ENCODE measurements around the gene AHCYL1. TPM values are rescaled to one million over a fixed set of nuclear protein-coding genes. Genes with fewer than 3 reads are reported as not detected.
A peak's percentile ranks its signal among the peaks of the same experiment; 100 is the strongest.

Gene AHCYL1
- 69.6 TPM for polyA plus RNA-seq (2012; ENCODE audit: insufficient read depth, insufficient read length, low read depth)

DNA sequence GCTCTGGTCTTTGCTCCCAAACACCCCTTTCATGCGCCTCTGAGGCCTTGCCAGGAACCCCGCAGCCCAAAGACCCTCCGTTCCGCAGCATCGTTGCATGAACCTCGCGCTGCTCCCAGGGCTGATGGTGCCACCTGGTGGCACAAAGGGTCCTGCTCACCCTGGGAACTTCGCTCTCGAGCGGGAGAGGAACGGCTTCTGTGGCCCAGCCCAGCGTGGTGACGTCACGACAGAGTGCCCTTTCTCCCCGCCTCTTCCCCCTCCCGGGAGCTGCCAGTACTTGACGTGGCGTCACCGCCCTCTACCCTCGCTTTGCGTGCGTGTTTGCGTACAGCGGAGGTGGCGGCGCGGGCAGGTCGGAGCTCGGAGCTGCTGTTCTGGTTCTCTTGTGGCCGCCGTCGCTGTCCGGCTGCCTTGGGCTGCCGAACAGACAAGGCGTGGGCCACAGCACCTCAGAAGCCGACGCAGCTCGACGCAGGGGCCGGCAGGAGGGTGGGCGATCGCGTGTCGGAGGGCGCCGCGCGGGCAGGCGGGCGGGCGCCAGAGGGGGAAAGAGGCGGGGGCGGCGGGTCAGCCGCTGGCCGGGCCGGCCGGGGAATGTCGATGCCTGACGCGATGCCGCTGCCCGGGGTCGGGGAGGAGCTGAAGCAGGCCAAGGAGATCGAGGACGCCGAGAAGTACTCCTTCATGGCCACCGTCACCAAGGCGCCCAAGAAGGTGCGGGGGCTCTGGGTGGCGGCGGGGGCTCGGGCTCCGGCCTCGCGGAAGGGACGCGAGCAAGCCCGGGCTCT, at the start of gene AHCYL1:
Gene AHCYL1 (plus strand): TSS at position 310 of the 791 bp plus-strand sequence. CDS start 288 bp downstream, at position 598.
- Histone ChIP-seq H3K4me1 (peaks cover 17% of the 10 kb centered on the region), H3K27me3 (no peaks in the 10 kb centered on the region), H3K9me3 (no peaks in the 10 kb centered on the region), H3K4me3 (ENCODE audit: low read depth, low read length) (peak within 1 kb of the TSS; percentile 94), H3K36me3 (peaks cover 2% of the 10 kb centered on the region)
- TF ChIP-seq, protein P1, sequence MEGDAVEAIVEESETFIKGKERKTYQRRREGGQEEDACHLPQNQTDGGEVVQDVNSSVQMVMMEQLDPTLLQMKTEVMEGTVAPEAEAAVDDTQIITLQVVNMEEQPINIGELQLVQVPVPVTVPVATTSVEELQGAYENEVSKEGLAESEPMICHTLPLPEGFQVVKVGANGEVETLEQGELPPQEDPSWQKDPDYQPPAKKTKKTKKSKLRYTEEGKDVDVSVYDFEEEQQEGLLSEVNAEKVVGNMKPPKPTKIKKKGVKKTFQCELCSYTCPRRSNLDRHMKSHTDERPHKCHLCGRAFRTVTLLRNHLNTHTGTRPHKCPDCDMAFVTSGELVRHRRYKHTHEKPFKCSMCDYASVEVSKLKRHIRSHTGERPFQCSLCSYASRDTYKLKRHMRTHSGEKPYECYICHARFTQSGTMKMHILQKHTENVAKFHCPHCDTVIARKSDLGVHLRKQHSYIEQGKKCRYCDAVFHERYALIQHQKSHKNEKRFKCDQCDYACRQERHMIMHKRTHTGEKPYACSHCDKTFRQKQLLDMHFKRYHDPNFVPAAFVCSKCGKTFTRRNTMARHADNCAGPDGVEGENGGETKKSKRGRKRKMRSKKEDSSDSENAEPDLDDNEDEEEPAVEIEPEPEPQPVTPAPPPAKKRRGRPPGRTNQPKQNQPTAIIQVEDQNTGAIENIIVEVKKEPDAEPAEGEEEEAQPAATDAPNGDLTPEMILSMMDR (IDR thresholded peaks at IDR 0.05; ENCODE audit: low read depth, low read length) = peak; percentile 97
- peak; percentile 100 for DNase-seq

DNA sequence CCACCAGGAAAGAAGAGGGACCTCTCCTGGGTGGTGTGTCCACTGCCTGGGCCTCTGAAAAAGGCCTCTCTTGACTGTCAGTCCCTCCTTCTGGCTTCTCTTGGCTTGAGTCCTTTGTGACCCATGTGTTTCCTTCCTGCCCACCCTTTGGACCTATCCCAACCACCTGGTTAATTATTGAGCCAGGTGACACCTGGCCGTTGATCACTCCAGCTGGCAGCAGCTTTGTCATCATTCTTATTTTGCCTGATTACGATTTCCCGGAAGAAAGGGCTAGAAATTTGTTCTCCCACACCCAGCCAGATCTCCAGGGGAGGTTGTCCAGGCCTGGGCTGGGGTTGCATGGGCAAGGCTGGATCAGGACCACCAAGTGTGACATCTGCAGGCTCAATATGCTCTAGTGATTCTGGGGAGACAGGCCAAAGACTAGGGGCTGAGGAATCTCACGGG, 49.1 kb upstream of the AHCYL1 start:
- H3K27me3 ChIP-seq = no peaks in the 10 kb centered on the region
- H3K4me1 ChIP-seq = 0 out of 2 replicates have a peak, but pooled peaks cover 7% of the 10 kb centered on the region
- H3K36me3 ChIP-seq = no peaks in the 10 kb centered on the region
- no peaks in the 10 kb centered on the region for H3K9me3 ChIP-seq
- DNase-seq = no peak
- TF ChIP-seq, protein P1 (IDR thresholded peaks at IDR 0.05; ENCODE audit: low read depth, low read length) = no peak
- no peak overlapping the region for H3K4me3 ChIP-seq (ENCODE audit: low read depth, low read length)

DNA sequence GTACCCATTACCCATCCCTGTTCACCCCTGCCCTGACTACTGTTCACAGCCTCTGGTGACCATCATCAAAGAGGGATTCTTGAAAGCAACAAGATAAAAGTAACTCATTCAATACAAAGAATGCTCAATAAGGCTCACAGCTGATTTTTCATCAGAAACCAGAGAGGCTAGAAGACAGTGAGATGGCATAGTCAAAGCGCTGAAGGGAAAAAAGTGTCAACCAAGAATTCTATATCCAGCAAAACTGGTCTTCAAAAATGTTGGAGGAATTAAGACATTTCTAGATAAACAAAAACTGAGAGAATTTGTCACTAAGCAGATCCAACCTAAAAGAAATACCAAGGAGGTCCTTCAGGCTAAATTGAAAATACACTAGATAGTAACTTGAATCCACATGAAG, 46.8 kb upstream of the AHCYL1 start:
- TF ChIP-seq, protein P1 (IDR thresholded peaks at IDR 0.05; ENCODE audit: low read depth, low read length) = no peak
- H3K4me3 ChIP-seq (ENCODE audit: low read depth, low read length) = no peak overlapping the region
- no peaks in the 10 kb centered on the region for H3K27me3 ChIP-seq
- DNase-seq = no peak
- no peaks in the 10 kb centered on the region for H3K4me1 ChIP-seq
- no peaks in the 10 kb centered on the region for H3K36me3 ChIP-seq
- H3K9me3 ChIP-seq = no peaks in the 10 kb centered on the region

DNA sequence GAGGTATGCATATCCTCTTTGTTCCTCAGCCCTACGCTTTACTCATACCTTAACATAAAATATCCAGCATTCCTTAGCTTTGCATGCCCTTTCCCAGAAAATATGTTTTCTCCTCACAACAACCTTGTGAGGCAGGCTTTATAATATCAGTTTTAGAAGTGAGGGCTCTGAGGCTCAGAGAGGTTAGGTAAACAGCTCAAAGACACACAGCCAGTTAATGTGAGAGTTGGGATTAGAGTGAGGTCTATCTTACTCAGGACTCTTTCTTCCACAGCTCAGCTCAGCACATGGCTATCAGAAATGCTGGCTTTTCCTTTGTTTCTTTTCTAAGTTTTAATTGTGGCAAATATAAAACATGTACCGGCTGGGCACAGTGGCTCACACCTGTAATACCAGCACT, 46.0 kb upstream of the AHCYL1 start:
- H3K4me3 ChIP-seq (ENCODE audit: low read depth, low read length) = no peak overlapping the region
- H3K27me3 ChIP-seq = no peaks in the 10 kb centered on the region
- H3K4me1 ChIP-seq = no peaks in the 10 kb centered on the region
- H3K9me3 ChIP-seq = no peaks in the 10 kb centered on the region
- TF ChIP-seq, protein P1 (IDR thresholded peaks at IDR 0.05; ENCODE audit: low read depth, low read length) = no peak
- H3K36me3 ChIP-seq = no peaks in the 10 kb centered on the region
- DNase-seq = no peak

DNA sequence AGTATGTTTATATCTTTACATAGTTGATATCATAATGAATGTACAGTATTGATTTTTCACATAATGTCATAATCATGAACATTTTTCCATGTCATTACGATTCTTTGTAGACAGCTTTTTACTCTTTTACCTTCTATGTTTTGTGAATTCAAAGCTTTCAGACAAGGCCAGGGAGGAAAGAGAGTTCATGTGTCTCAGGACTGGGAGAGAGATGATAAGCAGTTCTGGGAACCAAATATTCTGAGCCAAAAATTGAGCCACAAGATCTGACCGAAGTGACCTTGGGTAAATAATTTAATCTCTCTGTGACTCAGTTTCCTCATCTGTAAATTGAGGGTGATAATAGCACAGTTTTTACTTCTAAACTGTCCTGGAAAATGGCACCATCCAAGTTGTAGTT, 42.1 kb upstream of the AHCYL1 start:
- Histone ChIP-seq H3K27me3 (no peaks in the 10 kb centered on the region), H3K36me3 (no peaks in the 10 kb centered on the region), H3K4me3 (ENCODE audit: low read depth, low read length) (no peak overlapping the region), H3K4me1 (no peaks in the 10 kb centered on the region), H3K9me3 (no peaks in the 10 kb centered on the region)
- no peak for DNase-seq
- TF ChIP-seq, protein P1 (IDR thresholded peaks at IDR 0.05; ENCODE audit: low read depth, low read length) = no peak

DNA sequence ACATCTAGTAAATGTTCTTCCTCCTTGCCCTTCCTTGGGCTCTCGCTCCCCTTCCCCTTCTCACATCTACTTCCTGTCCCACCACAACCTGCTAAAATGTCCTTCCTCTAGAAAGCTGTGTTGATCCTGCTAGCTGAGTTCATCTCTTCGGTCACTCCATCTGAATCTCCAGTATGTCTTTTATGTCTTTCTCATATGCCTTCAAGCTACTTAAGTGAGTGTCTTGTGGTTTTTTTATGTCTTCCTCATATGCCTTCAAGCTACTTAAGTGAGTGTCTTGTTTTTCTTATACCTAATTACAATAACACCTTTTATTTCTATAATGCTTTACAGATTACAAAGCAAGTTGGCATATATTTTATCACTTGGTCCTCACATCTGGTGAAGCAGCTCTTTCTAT, 40.0 kb upstream of the AHCYL1 start:
- Histone ChIP-seq H3K27me3 (no peaks in the 10 kb centered on the region), H3K9me3 (no peaks in the 10 kb centered on the region), H3K4me1 (no peaks in the 10 kb centered on the region), H3K36me3 (no peaks in the 10 kb centered on the region), H3K4me3 (ENCODE audit: low read depth, low read length) (no peak overlapping the region)
- TF ChIP-seq, protein P1 (IDR thresholded peaks at IDR 0.05; ENCODE audit: low read depth, low read length) = no peak
- DNase-seq = no peak

All from BE2C (cell line).